D341Med (cell line): ENCODE data around the gene CEACAM18.
"Not testable (repeated sequence)": the region's sequence is repeated elsewhere in the genome, so short reads cannot be mapped to it uniquely, and the experiment has no call there.

ENCODE experiments used
- DNase-seq: peaks from one replicate; pipeline ENCODE4 v3.0.0; 2012; ENCODE audit warnings: low spot score

CEACAM18 gene

GRCh38 chr19:51478381-51479234, at the start of gene CEACAM18:
Gene CEACAM18, plus strand, starts transcription at chr19:51478539.
- DNase-seq: no peak

GRCh38 chr19:51430221-51430620, 48.1 kb upstream of the CEACAM18 start:
- DNase-seq: no peak

GRCh38 chr19:51431124-51431523, 47.2 kb upstream of the CEACAM18 start:
- DNase-seq: no peak

GRCh38 chr19:51433043-51433442, 45.3 kb upstream of the CEACAM18 start:
- no peak for DNase-seq

GRCh38 chr19:51434456-51434855, 43.9 kb upstream of the CEACAM18 start:
- no peak for DNase-seq

GRCh38 chr19:51439021-51439465, 39.3 kb upstream of the CEACAM18 start:
- no peak for DNase-seq

- no peak for DNase-seq
These were observed 38.3 kb upstream of the CEACAM18 start for GRCh38 chr19:51440052-51440451.

GRCh38 chr19:51440846-51441409, 37.4 kb upstream of the CEACAM18 start:
- DNase-seq: no peak

- DNase-seq: no peak
These were observed 36.6 kb upstream of the CEACAM18 start for GRCh38 chr19:51441410-51442390.

- not testable (repeated sequence) for DNase-seq
These were observed 30.8 kb upstream of the CEACAM18 start for GRCh38 chr19:51447510-51447909.

GRCh38 chr19:51448011-51448410, 30.3 kb upstream of the CEACAM18 start:
- DNase-seq: no peak

- DNase-seq: no peak
These were observed 29.8 kb upstream of the CEACAM18 start for GRCh38 chr19:51448411-51449016.

GRCh38 chr19:51450730-51451307, 27.5 kb upstream of the CEACAM18 start:
- no peak for DNase-seq

GRCh38 chr19:51456541-51457290, 21.6 kb upstream of the CEACAM18 start:
- no peak for DNase-seq

- DNase-seq: no peak
These were observed 20.9 kb upstream of the CEACAM18 start for GRCh38 chr19:51457351-51458013.

- DNase-seq: no peak
These were observed 20.2 kb upstream of the CEACAM18 start, which contains the start of gene SIGLEC8 for GRCh38 chr19:51458051-51458645. Gene SIGLEC8, minus strand, starts transcription at chr19:51458454. Its CDS starts 67 bp downstream, at chr19:51458387.

GRCh38 chr19:51458899-51459505, 19.3 kb upstream of the CEACAM18 start:
- no peak for DNase-seq

GRCh38 chr19:51460164-51460992, 18.0 kb upstream of the CEACAM18 start:
- peak; percentile 70 for DNase-seq
